Measurements from ENCODE around the gene ARF3.
A peak's percentile ranks its signal among the peaks of the same experiment; 100 is the strongest.

Gene ARF3

DNA sequence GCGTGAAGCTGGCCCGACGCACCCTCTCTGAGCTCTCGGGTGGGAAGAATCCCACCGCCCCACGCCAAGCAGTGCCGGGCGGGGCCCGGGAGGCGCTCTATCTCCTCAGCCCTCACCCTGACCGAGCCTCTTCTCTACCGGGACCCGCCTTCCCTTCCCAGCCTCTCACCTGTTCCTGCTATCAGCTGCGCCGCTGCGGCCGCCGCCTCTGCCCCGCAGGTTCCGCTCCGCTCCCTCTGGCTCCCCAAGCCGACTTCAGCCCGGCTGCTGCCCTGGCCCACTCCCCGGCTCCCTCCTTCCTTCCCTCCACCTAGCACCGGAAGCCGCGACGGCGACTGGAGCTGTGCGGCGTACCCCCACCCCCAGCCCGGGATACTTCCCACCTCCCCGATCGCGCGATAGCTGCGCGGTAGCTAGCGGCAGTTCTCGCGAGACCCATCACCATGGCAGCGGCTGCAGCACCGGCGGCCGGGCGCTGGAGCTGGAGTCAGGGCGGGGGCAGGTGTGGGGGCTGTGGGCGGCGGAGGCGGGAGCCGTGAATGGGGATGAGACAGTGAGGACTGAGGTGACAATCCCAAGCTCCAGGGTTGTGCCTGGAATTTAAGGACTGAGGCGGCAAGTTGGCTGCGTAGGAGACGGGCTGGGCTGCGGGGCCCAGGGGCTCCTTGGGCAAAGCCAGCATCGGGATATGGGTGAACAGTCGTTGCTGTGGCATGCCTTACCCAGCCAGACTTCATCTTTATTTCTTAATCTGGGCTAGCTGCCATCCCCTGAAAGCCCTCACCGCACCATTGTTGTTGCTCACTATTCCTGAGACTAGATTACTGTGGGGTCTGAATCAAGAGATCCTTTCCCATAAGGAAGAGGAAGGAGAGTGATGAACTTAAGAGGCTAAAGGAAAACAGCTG, at the start of gene ARF3:
Gene ARF3, minus strand, starts transcription at position 347 of the 908 bp plus-strand sequence. CDS start 16,392 bp downstream, outside the sequence.
- DNase-seq (ENCODE audit: low read depth) = peak; percentile 83

DNA sequence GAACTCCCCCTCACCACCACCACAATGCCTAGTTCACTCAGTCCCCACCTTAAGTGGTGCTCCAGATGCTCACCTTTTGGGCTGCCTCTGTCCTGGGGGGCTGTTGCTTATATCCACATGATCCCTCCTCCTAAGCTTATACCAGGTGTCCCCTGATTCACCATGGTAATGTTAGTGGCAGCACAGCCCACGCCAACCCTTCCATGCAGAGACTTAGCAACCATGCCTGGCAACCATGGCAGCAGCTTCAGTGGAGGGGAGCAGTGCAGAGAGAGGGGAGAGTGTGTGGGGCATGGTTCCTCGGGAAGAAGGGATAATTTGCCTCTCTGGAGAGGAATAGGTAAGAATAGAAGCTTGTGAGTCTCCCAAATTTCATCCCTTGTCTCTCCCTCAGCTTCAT, 43.1 kb upstream of the ARF3 start:
- no peak for DNase-seq (ENCODE audit: low read depth)

DNA sequence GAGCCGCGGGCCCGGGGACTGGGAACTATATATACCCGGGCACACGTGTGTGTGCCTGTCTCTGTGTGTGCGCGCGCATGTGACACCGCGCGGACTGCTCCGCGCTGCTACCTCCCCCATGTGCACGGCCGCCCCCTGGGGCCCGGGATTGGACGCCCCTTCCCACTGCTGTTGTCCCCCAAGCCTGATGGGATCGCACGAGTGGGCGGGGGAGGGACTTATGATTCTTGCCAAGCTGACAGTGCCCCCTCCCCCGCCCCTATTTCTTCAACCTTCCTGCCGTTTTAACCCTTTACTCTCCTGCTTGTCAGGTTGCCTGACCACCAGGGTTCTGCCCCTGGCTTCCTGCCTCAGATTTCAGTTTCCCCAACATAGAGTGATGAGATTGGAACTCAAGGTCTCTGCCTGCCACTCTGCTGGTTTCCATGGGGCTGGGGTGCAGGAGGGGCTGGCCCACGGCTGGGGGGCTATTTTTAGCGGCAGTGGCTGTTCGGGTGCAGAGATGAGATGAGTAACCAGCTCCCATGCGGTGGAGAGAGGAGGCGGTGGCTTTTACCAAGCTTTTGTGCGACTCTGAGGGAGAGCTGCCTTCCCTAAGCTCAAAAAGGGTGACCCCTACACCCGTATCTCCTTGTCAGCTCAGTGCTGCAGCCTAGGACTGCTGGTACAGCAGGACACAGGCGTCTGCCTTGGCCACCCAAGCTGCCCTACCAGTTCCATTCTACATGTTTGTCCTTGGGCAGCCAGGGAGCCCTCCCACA, 42.3 kb upstream of the ARF3 start, which contains the start of gene DDN:
Gene DDN, minus strand, starts transcription at position 5 of the 761 bp plus-strand sequence. CDS start 88 bp downstream, outside the sequence.
- no peak for DNase-seq (ENCODE audit: low read depth)

GRCh38 chr12:48998497-48999353, 41.4 kb upstream of the ARF3 start:
- no peak for DNase-seq (ENCODE audit: low read depth)

DNA sequence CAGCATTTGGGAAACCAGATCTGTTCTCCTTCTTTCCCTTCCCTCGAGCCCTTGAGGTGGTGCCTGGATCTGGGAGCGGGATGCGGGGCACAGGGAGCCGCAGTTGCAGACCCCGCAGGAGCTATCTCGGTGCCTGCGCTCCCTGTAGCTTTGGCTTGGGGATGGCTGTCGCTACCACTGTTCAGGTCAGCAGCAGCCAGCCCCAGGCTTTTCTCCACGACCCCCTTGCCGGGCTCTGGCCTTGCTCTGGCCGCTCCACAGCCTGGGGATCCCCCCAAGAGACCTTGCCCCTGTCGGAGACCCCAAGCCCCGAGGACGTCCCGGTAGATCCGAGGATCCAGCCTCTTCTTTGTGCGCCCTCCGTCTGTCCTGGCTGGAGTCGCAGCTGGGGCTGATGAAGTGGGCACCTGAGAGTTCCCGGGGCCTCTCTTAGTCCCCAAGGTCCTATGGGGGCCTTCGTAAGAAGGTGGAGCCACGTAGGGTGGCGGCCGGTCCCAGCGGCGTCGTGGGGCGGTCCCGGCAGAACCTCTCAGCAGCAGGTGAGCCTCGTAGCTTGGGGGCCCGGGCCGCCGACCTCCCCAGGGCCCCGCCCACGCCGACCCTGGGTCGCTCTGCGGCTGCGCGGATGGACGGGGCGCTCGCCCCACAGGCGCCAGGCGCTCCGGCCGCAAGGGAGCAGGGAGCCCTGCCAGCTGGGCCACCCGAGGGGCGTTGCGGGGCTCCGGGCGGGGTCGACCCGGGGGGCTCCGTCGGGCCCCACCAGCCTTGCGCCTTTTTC, 40.6 kb upstream of the ARF3 start:
- no peak for DNase-seq (ENCODE audit: low read depth)

DNA sequence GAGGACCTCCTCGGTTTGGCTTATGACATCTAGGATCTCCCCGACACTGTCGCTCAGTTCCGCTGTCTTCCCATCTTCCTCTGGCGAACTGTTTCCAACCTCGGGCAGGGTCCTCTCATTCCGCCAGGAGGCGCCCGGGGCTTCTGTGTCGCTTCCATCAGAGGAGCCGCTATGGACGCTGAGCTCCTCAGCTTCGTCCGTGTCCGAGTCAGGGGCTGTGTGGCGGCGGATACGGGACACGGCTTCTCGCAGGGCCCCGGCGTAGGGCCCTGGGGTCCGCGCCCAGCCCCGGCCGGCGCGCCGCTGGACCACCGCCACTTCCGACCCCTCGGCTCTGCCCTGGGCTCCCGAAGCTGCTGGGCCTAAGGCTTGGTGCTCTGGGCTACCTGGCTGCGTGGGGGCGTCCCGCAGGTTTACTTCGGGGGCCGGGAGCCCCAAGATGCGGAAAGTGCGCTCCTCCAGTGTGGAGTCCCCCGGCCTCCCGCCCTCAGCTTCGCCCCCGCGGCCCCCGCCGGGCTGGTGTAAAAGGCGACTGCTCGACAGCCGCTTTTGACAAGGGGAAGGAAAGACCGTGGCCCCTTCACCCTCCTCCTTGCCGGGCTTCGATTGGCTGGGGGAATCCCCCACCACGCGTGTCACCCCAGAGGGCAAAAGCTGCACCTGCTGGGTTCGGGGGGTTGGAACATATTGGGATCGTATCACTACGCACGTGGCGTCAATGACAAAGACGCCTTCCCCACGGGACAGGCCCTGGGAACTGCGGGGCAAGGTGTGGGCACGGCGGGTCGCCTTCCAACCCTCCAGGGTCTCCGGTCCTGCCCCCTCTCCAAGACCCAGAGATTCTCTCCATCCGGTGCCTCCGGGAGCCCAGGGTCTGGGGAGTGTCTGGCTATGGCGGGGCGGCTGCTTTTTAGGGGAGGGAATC, 39.8 kb upstream of the ARF3 start:
- peak; percentile 52 for DNase-seq (ENCODE audit: low read depth)

DNA sequence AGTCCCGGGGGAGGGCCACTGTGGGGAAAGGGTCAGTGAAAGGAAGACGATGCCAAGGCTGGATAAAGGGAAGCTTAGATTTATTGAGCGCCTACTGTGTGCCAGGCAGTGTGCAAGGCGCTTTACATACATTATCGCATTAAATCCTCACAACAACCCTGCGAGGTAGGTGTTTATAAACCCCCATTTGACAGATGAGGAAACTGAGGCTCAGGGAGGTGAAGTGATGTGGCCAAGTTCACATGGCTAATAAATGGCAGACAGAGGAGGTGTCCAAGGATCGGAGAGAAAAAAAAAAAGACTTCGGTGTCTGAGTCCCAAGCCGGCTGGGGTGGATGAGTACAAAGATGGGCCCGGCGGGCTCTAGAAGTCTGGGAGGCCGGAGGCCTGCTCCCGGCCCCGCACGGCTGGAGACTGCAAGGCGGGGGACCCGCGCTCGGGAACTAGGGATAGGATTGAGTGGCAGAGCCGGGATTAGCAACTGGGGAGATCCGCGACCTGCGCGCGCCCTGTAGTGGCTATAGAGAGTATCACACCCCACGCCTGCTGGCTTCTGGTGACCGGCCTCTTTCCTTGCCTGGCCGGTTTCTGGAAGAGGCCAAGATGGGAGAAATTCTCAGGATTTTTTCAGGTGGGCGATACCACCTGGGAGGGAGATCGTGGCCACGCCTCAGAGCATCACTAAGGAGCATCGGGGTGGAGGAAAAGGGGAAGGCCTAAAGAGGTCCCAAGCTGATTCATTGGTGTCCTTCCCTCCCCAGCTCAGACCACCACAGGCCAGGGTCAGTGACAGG, 38.0 kb upstream of the ARF3 start:
- peak; percentile 69 for DNase-seq (ENCODE audit: low read depth)

DNA sequence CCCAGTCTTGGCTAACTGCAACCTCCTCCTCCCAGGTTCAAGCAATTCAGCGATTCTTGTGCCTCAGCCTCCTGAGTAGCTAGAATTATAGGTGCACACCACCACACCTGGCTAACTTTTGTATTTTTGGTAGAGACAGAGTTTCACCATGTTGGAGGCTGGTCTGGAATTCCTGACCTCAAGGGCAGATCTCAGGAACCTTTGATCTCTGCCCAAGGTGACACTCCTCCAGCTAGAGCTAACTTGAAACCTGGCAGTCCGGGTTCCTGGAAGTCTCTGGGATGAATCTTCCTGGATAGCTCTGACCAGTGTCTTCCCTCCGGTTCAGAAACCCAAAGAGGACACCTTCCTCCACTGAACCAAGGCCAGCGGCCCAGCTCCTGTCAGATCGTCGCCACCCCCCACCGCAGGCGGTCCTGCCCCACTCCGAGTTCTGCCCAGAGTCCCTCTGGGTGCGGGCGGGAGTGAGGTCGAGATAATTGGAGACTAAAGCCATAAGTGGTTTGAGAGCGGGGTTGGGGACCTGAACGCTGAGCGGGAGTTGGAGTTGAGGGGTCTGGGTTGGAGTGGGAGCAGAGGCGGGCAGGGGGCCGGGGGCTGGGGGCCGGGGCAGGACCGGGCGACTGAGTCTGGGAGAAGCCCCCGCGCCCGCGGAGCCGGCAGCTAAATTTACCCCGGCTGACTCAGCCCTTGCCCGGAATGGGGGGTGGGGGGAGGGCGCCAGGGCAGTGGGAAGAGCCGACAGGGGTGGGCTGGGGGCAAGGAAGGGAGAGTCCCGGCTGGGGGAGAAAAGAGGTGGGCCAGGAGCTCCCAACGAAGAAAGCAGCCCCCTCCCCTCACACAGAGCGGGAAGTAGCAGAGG, 37.2 kb upstream of the ARF3 start:
- DNase-seq (ENCODE audit: low read depth) = no peak

DNA sequence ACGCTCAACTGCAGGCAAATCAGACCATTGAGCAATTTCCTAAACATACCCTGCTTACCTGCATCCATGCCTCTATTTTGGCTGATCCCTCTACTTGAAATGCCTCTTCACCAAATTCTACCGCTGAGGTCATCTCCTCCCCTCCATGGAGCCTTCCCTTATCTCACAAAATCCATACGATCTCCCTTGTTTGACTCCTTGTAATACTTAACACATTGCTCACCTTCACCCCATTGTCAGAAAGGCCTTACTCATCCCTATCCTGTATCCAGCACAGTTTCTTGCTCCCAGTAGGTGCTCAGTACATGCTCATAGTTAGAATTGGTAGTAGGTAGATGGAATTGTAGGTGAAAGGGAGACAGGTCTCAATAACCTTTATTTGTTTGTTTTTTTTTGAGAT, 36.5 kb upstream of the ARF3 start:
- DNase-seq (ENCODE audit: low read depth) = no peak

DNA sequence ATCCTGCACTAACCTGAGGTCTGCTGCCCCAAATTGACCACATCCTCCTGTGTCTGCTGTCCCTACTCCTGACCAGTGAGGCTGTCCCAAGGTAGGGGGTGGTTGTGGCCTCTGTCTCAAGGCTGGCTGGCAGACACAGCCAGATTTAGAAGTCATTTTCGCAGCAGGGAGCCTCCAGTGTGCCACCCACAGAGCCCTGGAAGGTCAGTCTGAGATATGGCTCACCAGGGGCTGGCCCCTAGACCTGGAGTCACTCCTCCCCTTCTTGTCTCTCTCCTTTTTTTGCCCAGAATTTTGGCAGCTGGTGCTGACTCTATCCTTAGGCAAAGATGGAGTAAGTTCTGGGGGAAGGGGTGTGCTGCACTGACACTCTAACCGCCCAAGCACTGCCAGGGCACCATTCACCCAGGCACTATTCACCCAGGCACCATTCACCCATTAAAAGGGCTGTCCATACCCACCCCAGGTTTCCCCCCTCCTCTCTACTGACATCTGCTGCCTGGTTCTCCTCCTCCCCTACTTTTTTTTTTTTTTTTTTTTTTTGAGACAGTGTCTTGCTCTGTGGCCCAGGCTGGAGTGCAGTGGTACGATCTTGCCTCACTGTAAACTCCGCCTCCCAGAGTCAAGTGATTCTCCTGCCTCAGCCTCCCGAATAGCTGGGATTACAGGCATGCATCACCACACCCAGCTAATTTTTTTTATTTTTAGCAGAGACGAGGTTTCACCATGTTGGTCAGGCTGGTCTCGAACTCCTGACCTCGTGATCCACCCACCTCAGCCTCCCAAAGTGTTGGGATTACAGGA, 34.2 kb upstream of the ARF3 start:
- no peak for DNase-seq (ENCODE audit: low read depth)

GRCh38 chr12:48990552-48990951, 33.3 kb upstream of the ARF3 start:
- DNase-seq (ENCODE audit: low read depth) = no peak

GRCh38 chr12:48988030-48988649, 30.9 kb upstream of the ARF3 start:
- peak; percentile 30 for DNase-seq (ENCODE audit: low read depth)

DNA sequence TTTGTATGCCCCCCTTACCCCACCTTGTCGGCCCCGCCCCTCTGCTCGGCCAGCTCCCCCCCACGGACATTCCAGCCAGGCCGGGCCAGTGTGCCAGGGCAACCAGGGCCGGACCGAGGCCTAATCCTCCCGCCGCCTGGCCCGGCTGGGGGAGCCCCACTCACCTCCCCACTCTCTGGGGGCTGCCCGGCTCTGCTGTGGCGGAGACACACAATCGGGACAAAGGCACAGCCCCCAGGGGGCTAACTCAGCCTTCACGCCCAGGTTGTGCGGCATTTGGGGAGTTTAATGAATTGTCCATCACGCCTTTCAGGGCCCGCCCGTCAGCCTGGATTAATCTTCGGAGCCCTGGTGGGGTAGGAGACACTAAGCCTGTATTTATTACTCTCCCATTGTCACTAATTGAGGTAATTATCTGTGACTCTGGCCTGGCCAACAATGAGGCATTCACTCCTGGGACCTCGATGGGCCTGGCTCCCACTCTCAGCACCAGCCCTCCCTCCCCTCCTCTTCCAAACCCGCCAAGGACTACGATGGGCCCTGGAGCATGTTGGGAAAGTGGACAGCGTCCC, 29.5 kb upstream of the ARF3 start:
- no peak for DNase-seq (ENCODE audit: low read depth)

DNA sequence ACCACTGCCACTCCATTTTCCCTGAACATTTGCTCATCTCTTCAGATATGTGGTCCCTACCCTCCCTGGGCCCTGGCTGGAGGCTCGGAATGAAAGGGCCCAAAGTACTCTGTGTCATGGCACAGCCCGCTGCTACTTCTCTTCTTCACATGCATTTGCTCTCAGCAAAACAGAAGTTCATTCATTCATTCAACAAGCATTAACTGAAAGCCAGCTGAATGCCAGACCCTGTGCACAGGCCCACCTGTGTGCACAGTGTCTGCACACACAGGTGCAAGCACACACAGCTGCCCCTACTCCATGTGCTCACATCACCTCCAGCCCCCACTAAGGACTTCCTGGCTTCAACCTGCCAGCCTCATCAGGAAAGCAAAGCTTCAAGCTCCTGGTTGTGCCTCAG, 28.6 kb upstream of the ARF3 start:
- DNase-seq (ENCODE audit: low read depth) = no peak

- no peak for DNase-seq (ENCODE audit: low read depth)
Observed at GRCh38 chr12:48985475-48985897, 28.2 kb upstream of the ARF3 start.

DNA sequence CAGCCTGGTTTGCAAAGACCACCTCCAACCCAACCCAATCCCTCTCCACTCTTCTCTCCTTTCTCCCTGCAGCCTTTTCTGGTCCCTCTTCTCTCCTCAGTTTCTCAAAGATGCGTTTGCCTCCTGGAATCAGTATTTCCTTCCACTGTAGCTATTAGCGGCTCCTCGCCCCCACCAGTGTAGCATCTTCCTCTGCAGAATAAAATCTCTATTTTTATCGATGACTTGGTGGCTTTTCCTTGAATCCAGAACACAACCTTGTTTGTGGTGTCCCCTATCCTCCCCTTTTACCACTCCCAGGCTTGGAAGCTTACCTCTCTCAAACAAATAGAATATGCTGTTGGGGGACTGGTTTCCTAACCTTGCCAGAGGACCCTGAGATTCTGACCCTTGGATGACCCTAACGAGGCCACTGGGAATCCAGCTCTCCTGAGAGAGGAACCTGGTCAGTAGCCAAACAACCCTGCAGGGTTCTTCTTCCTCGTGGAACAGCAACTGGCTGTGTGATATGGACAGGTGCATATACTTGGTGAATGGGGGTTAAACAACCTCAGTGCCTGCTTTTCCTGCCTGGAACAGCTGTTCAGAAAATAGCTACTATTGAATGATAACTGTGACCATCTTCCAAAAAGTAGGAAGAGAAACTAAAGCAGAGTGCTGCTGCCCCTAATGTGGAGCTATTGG, 25.3 kb upstream of the ARF3 start:
- no peak for DNase-seq (ENCODE audit: low read depth)

Data from amniotic epithelial cell (primary cell).